Erythroblast (primary cell): Measurements from ENCODE around the gene GALNT6.

Source experiments
- GATA1 ChIP-seq: IDR thresholded peaks from 2 replicates; pipeline ENCODE4 v1.6.1; 2011; ENCODE audit warnings: low read depth, mild to moderate bottlenecking, control low read depth, low read length, moderate library complexity
- POLR2A ChIP-seq: IDR thresholded peaks from 2 replicates; pipeline ENCODE4 v1.6.1; 2011; ENCODE audit warnings: mild to moderate bottlenecking, low read length

DNA sequence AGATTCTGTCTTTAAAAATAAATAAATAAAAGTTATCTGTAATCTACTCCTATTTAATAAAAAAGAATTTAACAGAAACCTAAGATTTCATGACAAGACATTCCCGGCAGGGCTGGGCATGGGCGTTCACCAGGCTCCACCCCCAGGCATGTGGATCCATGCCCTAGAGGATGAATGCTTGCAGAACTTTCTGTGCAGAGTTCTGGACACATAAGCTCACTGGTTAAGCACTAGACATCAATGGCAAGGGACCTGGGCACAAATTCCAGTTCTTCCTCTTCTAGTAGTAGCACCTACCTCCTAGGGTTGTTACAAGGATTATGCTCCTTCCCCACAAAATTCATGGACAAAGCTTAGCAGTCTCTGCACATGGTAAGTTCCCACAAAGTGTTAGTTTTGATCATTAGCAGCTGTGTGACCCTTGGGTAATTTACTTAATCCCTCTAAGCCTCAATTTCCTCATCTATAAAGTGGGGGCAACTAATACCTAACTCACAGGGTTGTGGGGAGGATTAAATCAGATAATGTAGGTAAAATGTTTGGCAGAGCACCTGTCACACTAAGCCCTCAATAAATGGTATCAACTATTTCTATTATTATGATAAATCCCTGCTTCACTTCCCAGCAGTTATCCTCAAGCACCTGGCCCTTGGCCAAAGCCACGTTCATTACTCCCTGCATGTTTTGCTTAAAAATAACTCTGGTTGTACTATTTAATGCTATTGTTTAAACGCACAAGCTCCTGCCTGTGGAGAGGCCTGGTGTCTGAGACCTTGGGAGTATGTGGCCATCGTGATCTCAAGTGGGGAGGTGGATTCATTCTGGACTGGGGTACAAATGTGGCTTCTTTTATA is 9.8 kb downstream of the GALNT6 start:
- TF ChIP-seq POLR2A (no peak), GATA1 (no peak)
